Activated naive CD4-positive, alpha-beta T cell treated with anti-CD3 and anti-CD28 coated beads, Interleukin-2, amount 10 ng/mL, durations not matched to agents 7 days and 5 days (primary cell): ENCODE measurements around the gene NKG7.
"Not testable (repeated sequence)": the region's sequence is repeated elsewhere in the genome, so short reads cannot be mapped to it uniquely, and the experiment has no call there.

Source experiments
- CTCF ChIA-PET: fragments of 350-600 bp; sonication (Branson Sonifier 250); formaldehyde crosslinking; loops from one replicate; lab custom pipeline; 2021; ENCODE audit warnings: antibody characterized with exemption; lab: Charles Lee
- DNase-seq: peaks from one replicate; pipeline ENCODE4 v3.0.0-alpha.2; 2020
- H3K27ac Mint-ChIP-seq: one replicate; pipeline ENCODE4 v1.8.0; 2021; ENCODE audit warnings: mild to moderate bottlenecking, moderate library complexity, mixed read lengths
- H3K27me3 Mint-ChIP-seq: one replicate; pipeline ENCODE4 v1.8.0; 2021; ENCODE audit warnings: mild to moderate bottlenecking, mixed read lengths
- H3K36me3 Mint-ChIP-seq: one replicate; pipeline ENCODE4 v1.8.0; 2021; ENCODE audit warnings: mixed read lengths
- H3K4me1 Mint-ChIP-seq: one replicate; pipeline ENCODE4 v1.8.0; 2021; ENCODE audit warnings: mixed read lengths
- H3K4me3 Mint-ChIP-seq: one replicate; pipeline ENCODE4 v1.8.0; 2021; ENCODE audit warnings: mild to moderate bottlenecking, moderate library complexity, mixed read lengths
- H3K9me3 Mint-ChIP-seq: one replicate; pipeline ENCODE4 v1.8.0; 2021; ENCODE audit warnings: mixed read lengths

The NKG7 gene

GRCh38 chr19:51399936-51400335 lies 27.5 kb upstream of the NKG7 start:
- peaks cover 22% of the 10 kb centered on the region for H3K9me3 Mint-ChIP-seq
- DNase-seq, H3K27ac Mint-ChIP-seq, H3K4me3 Mint-ChIP-seq, H3K27me3 Mint-ChIP-seq: not testable (repeated sequence)
- H3K36me3 Mint-ChIP-seq = peaks cover 19% of the 10 kb centered on the region
- CTCF ChIA-PET = interaction anchor here (1.2 to 7.6 kb wide), 4 partner anchors 19 to 62 kb away, joined by 3 to 58 read pairs (median 4); no protein-coding TSS in a partner anchor
- peaks cover 20% of the 10 kb centered on the region for H3K4me1 Mint-ChIP-seq

GRCh38 chr19:51399231-51399630 lies 26.8 kb upstream of the NKG7 start:
- H3K27ac Mint-ChIP-seq = no peak overlapping the region
- peaks cover 27% of the 10 kb centered on the region for H3K4me1 Mint-ChIP-seq
- H3K4me3 Mint-ChIP-seq = no peak overlapping the region
- peaks cover 22% of the 10 kb centered on the region for H3K36me3 Mint-ChIP-seq
- peaks cover 22% of the 10 kb centered on the region for H3K9me3 Mint-ChIP-seq
- DNase-seq = no peak
- no peaks in the 10 kb centered on the region for H3K27me3 Mint-ChIP-seq
- CTCF ChIA-PET = interaction anchor here (0.7 to 7.6 kb wide), 7 partner anchors 9 to 243 kb away, joined by 3 to 58 read pairs (median 5); partner anchors contain the start of gene SIGLEC10

- CTCF ChIA-PET = interaction anchor here (0.7 to 7.6 kb wide), 7 partner anchors 10 to 242 kb away, joined by 3 to 58 read pairs (median 5); partner anchors contain the start of gene SIGLEC10
- peaks cover 18% of the 10 kb centered on the region for H3K9me3 Mint-ChIP-seq
- no peaks in the 10 kb centered on the region for H3K27me3 Mint-ChIP-seq
- H3K36me3 Mint-ChIP-seq = peaks cover 19% of the 10 kb centered on the region
- H3K27ac Mint-ChIP-seq = no peak overlapping the region
- peaks cover 35% of the 10 kb centered on the region for H3K4me1 Mint-ChIP-seq
- no peak for DNase-seq
- H3K4me3 Mint-ChIP-seq = no peak overlapping the region
Observed at GRCh38 chr19:51398096-51398704, 25.7 kb upstream of the NKG7 start.

- Mint-ChIP-seq H3K9me3 (peaks cover 10% of the 10 kb centered on the region), H3K36me3 (peaks cover 15% of the 10 kb centered on the region), H3K4me1 (peaks cover 38% of the 10 kb centered on the region)
- CTCF ChIA-PET = interaction anchor here (2.3 to 7.6 kb wide), 3 partner anchors 10 to 42 kb away, joined by 6 to 58 read pairs (median 30); no protein-coding TSS in a partner anchor
- DNase-seq, H3K4me3 Mint-ChIP-seq, H3K27me3 Mint-ChIP-seq, H3K27ac Mint-ChIP-seq: not testable (repeated sequence)
Observed at GRCh38 chr19:51397453-51397852, 25.0 kb upstream of the NKG7 start.

GRCh38 chr19:51396175-51396574 lies 23.7 kb upstream of the NKG7 start:
- CTCF ChIA-PET = interaction anchor here (0.7 to 7.6 kb wide), 10 partner anchors 10 to 139 kb away, joined by 3 to 58 read pairs (median 4); partner anchors contain the start of genes SIGLEC10 and VSIG10L
- Mint-ChIP-seq H3K27me3 (no peaks in the 10 kb centered on the region), H3K4me3 (peak overlapping the region; percentile 16), H3K9me3 (peaks cover 2% of the 10 kb centered on the region), H3K36me3 (peaks cover 7% of the 10 kb centered on the region), H3K4me1 (peaks cover 42% of the 10 kb centered on the region), H3K27ac (no peak overlapping the region)
- DNase-seq = no peak

- peak; percentile 96 for DNase-seq
- Mint-ChIP-seq H3K9me3 (no peaks in the 10 kb centered on the region), H3K27me3 (peaks cover 4% of the 10 kb centered on the region), H3K4me1 (peaks cover 52% of the 10 kb centered on the region), H3K27ac (peak overlapping the region; percentile 93), H3K4me3 (peak overlapping the region; percentile 88), H3K36me3 (peaks cover 5% of the 10 kb centered on the region)
- CTCF ChIA-PET = interaction anchor here (0.8 to 7.6 kb wide), 10 partner anchors 13 to 276 kb away, joined by 3 to 58 read pairs (median 4); partner anchors contain the start of genes CLDND2 and NKG7
Observed at GRCh38 chr19:51394050-51394836, 21.8 kb upstream of the NKG7 start.

GRCh38 chr19:51392701-51393100 lies 20.2 kb upstream of the NKG7 start:
- CTCF ChIA-PET = no interaction called here
- H3K9me3 Mint-ChIP-seq = no peaks in the 10 kb centered on the region
- peaks cover 52% of the 10 kb centered on the region for H3K4me1 Mint-ChIP-seq
- DNase-seq = no peak
- H3K36me3 Mint-ChIP-seq = peaks cover 5% of the 10 kb centered on the region
- peak overlapping the region; percentile 49 for H3K27ac Mint-ChIP-seq
- peaks cover 7% of the 10 kb centered on the region for H3K27me3 Mint-ChIP-seq
- peak overlapping the region; percentile 45 for H3K4me3 Mint-ChIP-seq

GRCh38 chr19:51391073-51391611 lies 18.7 kb upstream of the NKG7 start:
- Mint-ChIP-seq H3K4me3 (no peak overlapping the region), H3K27me3 (peaks cover 11% of the 10 kb centered on the region), H3K4me1 (peaks cover 43% of the 10 kb centered on the region), H3K9me3 (no peaks in the 10 kb centered on the region), H3K36me3 (peaks cover 5% of the 10 kb centered on the region), H3K27ac (peak overlapping the region; percentile 64)
- CTCF ChIA-PET = interaction anchor here (1.1 kb wide), 1 partner anchor 25 kb away, joined by 3 read pairs; the partner anchor contains the start of gene ETFB
- no peak for DNase-seq

GRCh38 chr19:51389143-51389542 lies 16.7 kb upstream of the NKG7 start:
- Mint-ChIP-seq H3K4me1 (peaks cover 23% of the 10 kb centered on the region), H3K36me3 (peaks cover 2% of the 10 kb centered on the region), H3K4me3 (no peak overlapping the region), H3K27ac (no peak overlapping the region), H3K9me3 (no peaks in the 10 kb centered on the region), H3K27me3 (peaks cover 20% of the 10 kb centered on the region)
- CTCF ChIA-PET = no interaction called here
- DNase-seq = no peak

- H3K4me3 Mint-ChIP-seq = no peak within 1 kb of the TSS
- H3K27ac Mint-ChIP-seq = no peak within 1 kb of the TSS
- peaks cover 20% of the 10 kb centered on the region for H3K27me3 Mint-ChIP-seq
- no peaks in the 10 kb centered on the region for H3K9me3 Mint-ChIP-seq
- peaks cover 2% of the 10 kb centered on the region for H3K36me3 Mint-ChIP-seq
- CTCF ChIA-PET = no interaction called here
- DNase-seq = no peak
- H3K4me1 Mint-ChIP-seq = peaks cover 17% of the 10 kb centered on the region
Observed at GRCh38 chr19:51387924-51388389, 15.5 kb upstream of the NKG7 start, which contains the start of gene LIM2. Gene LIM2, minus strand, starts transcription at chr19:51387974. Its CDS starts 531 bp downstream, at chr19:51387443.

GRCh38 chr19:51386882-51387520 lies 14.5 kb upstream of the NKG7 start:
- H3K9me3 Mint-ChIP-seq = peaks cover under 1% of the 10 kb centered on the region
- DNase-seq = no peak
- CTCF ChIA-PET = no interaction called here
- H3K36me3 Mint-ChIP-seq = no peaks in the 10 kb centered on the region
- H3K4me1 Mint-ChIP-seq = peaks cover 14% of the 10 kb centered on the region
- no peak overlapping the region for H3K4me3 Mint-ChIP-seq
- H3K27ac Mint-ChIP-seq = no peak overlapping the region
- peaks cover 20% of the 10 kb centered on the region for H3K27me3 Mint-ChIP-seq

GRCh38 chr19:51382004-51382403 lies 9.6 kb upstream of the NKG7 start:
- Mint-ChIP-seq H3K27me3 (peaks cover 10% of the 10 kb centered on the region), H3K27ac (no peak overlapping the region), H3K36me3 (peaks cover 1% of the 10 kb centered on the region), H3K9me3 (peaks cover 17% of the 10 kb centered on the region), H3K4me1 (peaks cover 9% of the 10 kb centered on the region), H3K4me3 (no peak overlapping the region)
- no peak for DNase-seq
- CTCF ChIA-PET = interaction anchor here (1.3 kb wide), 1 partner anchor 12 kb away, joined by 4 read pairs; no protein-coding TSS in a partner anchor

GRCh38 chr19:51380379-51380778 lies 7.9 kb upstream of the NKG7 start:
- H3K4me3 Mint-ChIP-seq = no peak overlapping the region
- DNase-seq = no peak
- H3K27ac Mint-ChIP-seq = no peak overlapping the region
- H3K4me1 Mint-ChIP-seq = peaks cover 25% of the 10 kb centered on the region
- peaks cover 5% of the 10 kb centered on the region for H3K27me3 Mint-ChIP-seq
- H3K9me3 Mint-ChIP-seq = peaks cover 17% of the 10 kb centered on the region
- CTCF ChIA-PET = no interaction called here
- H3K36me3 Mint-ChIP-seq = peaks cover 2% of the 10 kb centered on the region
